ENCODE data around the gene PRM1.

The PRM1 gene

GRCh38 chr16:11273721-11274324, 7.3 kb downstream of the PRM1 start:
- DNase-seq (ENCODE audit: low read depth in 2 of 2), result no peak

- DNase-seq (ENCODE audit: low read depth in 2 of 2), result no peak
These were observed 8.0 kb downstream of the PRM1 start, which contains the start of gene PRM3 for GRCh38 chr16:11272921-11273720. Gene PRM3, minus strand, starts transcription at chr16:11273629. Its CDS starts 34 bp downstream, at chr16:11273595.

- DNase-seq (ENCODE audit: low read depth in 2 of 2), result no peak
These were observed 8.6 kb downstream of the PRM1 start for GRCh38 chr16:11272484-11272883.

- DNase-seq (ENCODE audit: low read depth in 2 of 2), result no peak
These were observed 9.5 kb downstream of the PRM1 start for GRCh38 chr16:11271610-11272009.

GRCh38 chr16:11270602-11271162, 10.4 kb downstream of the PRM1 start:
- DNase-seq (ENCODE audit: low read depth in 2 of 2), result no peak

GRCh38 chr16:11268921-11269375, 12.2 kb downstream of the PRM1 start, which contains the start of gene TNP2:
Gene TNP2, minus strand, starts transcription at chr16:11269325. Its CDS starts 63 bp downstream, at chr16:11269262.
- DNase-seq (ENCODE audit: low read depth in 2 of 2), result no peak

GRCh38 chr16:11265124-11265523, 16.0 kb downstream of the PRM1 start:
- DNase-seq (ENCODE audit: low read depth in 2 of 2), result no peak

- DNase-seq (ENCODE audit: low read depth in 2 of 2), result no peak
These were observed 16.8 kb downstream of the PRM1 start for GRCh38 chr16:11264155-11264832.

GRCh38 chr16:11263737-11264136, 17.4 kb downstream of the PRM1 start:
- no peak for DNase-seq (ENCODE audit: low read depth in 2 of 2)

GRCh38 chr16:11262915-11263314, 18.2 kb downstream of the PRM1 start:
- DNase-seq (ENCODE audit: low read depth in 2 of 2), result no peak

GRCh38 chr16:11260596-11260966, 20.5 kb downstream of the PRM1 start:
- DNase-seq (ENCODE audit: low read depth in 2 of 2), result no peak

GRCh38 chr16:11259655-11260595, 21.2 kb downstream of the PRM1 start:
- DNase-seq (ENCODE audit: low read depth in 2 of 2), result no peak

GRCh38 chr16:11258553-11259492, 22.3 kb downstream of the PRM1 start:
- no peak for DNase-seq (ENCODE audit: low read depth in 2 of 2)

- DNase-seq (ENCODE audit: low read depth in 2 of 2), result no peak
These were observed 23.8 kb downstream of the PRM1 start for GRCh38 chr16:11257131-11257938.

- no peak for DNase-seq (ENCODE audit: low read depth in 2 of 2)
These were observed 24.4 kb downstream of the PRM1 start for GRCh38 chr16:11256661-11257130.

- DNase-seq (ENCODE audit: low read depth in 2 of 2), result peak; percentile 71 to 83
These were observed 25.1 kb downstream of the PRM1 start, which contains the start of gene SOCS1 for GRCh38 chr16:11255737-11256660. Gene SOCS1, minus strand, starts transcription at chr16:11256204. Its CDS starts 726 bp downstream, at chr16:11255478.

- DNase-seq (ENCODE audit: low read depth in 2 of 2), result no peak
These were observed 26.0 kb downstream of the PRM1 start for GRCh38 chr16:11254913-11255736.
